ENCODE data around the gene ATP9B.

DNA sequence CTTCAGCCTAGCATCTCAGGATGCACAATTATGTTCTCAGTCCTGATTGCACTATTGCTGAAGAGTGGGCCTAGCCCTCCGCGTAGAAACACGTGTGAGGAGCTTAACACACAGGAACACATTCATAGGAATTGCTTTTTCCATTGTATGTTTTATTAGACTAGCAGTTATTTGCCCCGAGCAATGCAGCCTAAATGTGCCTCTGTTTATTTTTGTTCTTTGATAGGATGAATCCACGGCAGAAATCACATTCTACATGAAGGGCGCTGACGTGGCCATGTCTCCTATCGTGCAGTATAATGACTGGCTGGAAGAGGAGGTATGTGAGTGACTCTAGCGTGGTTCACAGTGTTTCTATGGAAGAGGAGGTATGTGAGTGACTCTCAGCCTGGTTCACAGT is 260.6 kb downstream of the ATP9B start:
- TF ChIP-seq, protein P1, sequence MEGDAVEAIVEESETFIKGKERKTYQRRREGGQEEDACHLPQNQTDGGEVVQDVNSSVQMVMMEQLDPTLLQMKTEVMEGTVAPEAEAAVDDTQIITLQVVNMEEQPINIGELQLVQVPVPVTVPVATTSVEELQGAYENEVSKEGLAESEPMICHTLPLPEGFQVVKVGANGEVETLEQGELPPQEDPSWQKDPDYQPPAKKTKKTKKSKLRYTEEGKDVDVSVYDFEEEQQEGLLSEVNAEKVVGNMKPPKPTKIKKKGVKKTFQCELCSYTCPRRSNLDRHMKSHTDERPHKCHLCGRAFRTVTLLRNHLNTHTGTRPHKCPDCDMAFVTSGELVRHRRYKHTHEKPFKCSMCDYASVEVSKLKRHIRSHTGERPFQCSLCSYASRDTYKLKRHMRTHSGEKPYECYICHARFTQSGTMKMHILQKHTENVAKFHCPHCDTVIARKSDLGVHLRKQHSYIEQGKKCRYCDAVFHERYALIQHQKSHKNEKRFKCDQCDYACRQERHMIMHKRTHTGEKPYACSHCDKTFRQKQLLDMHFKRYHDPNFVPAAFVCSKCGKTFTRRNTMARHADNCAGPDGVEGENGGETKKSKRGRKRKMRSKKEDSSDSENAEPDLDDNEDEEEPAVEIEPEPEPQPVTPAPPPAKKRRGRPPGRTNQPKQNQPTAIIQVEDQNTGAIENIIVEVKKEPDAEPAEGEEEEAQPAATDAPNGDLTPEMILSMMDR (conservative IDR thresholded peaks at IDR 0.05): no peak
- no peak for TF ChIP-seq ZFX (IDR thresholded peaks at IDR 0.05)
